HG03457 (cell line): ENCODE results near the gene PHACTR3.

Experiments
- ATAC-seq: cut with Tn5 transposase; IDR thresholded peaks from one replicate; pipeline ENCODE4 v1.9.1; 2021; ENCODE audit warnings: moderate number of reproducible peaks; ENCODE audit not compliant: unreplicated experiment

The PHACTR3 gene

GRCh38 chr20:59690101-59690500, 85.8 kb downstream of the PHACTR3 start:
- no peak for ATAC-seq

- no peak for ATAC-seq
Measured at GRCh38 chr20:59690976-59691375, 86.6 kb downstream of the PHACTR3 start.

- no peak for ATAC-seq
Measured at GRCh38 chr20:59692139-59692538, 87.8 kb downstream of the PHACTR3 start.

GRCh38 chr20:59693587-59693986, 89.2 kb downstream of the PHACTR3 start:
- no peak for ATAC-seq

- ATAC-seq = no peak
Measured at GRCh38 chr20:59696476-59696875, 92.1 kb downstream of the PHACTR3 start.

GRCh38 chr20:59697068-59697467, 92.7 kb downstream of the PHACTR3 start:
- ATAC-seq = no peak

- ATAC-seq = no peak
Measured at GRCh38 chr20:59698598-59698997, 94.3 kb downstream of the PHACTR3 start.

GRCh38 chr20:59701236-59701635, 96.9 kb downstream of the PHACTR3 start:
- no peak for ATAC-seq

GRCh38 chr20:59703046-59703445, 98.7 kb downstream of the PHACTR3 start:
- no peak for ATAC-seq

- ATAC-seq = no peak
Measured at GRCh38 chr20:59705651-59706399, 101.5 kb downstream of the PHACTR3 start.

GRCh38 chr20:59706400-59706693, 102.0 kb downstream of the PHACTR3 start:
- no peak for ATAC-seq

- no peak for ATAC-seq
Measured at GRCh38 chr20:59708326-59708725, 104.0 kb downstream of the PHACTR3 start.

GRCh38 chr20:59709636-59710035, 105.3 kb downstream of the PHACTR3 start:
- ATAC-seq = no peak

GRCh38 chr20:59718071-59718470, 113.7 kb downstream of the PHACTR3 start:
- no peak for ATAC-seq

- no peak for ATAC-seq
Measured at GRCh38 chr20:59718751-59719150, 114.4 kb downstream of the PHACTR3 start.

- ATAC-seq = no peak
Measured at GRCh38 chr20:59720013-59720412, 115.7 kb downstream of the PHACTR3 start.

GRCh38 chr20:59721386-59721785, 117.0 kb downstream of the PHACTR3 start:
- no peak for ATAC-seq

- ATAC-seq = no peak
Measured at GRCh38 chr20:59723108-59723500, 118.8 kb downstream of the PHACTR3 start.

- no peak for ATAC-seq
Measured at GRCh38 chr20:59723607-59724456, 119.5 kb downstream of the PHACTR3 start.

- ATAC-seq = no peak
Measured at GRCh38 chr20:59724457-59725366, 120.4 kb downstream of the PHACTR3 start.
